LoVo (cell line): Measurements from ENCODE around the gene HYOU1.
"Not testable (repeated sequence)": the region's sequence is repeated elsewhere in the genome, so short reads cannot be mapped to it uniquely, and the experiment has no call there.

Experiments used
- DNase-seq: peaks from one replicate; pipeline ENCODE4 v3.0.0-alpha.2; 2016; ENCODE audit warnings: low spot score

Gene HYOU1

GRCh38 chr11:119057000-119057769 is at the start of gene HYOU1:
Gene HYOU1, minus strand, starts transcription at chr11:119057205. Its CDS starts 1,045 bp downstream, at chr11:119056160.
- DNase-seq = peak; percentile 98

- no peak for DNase-seq
Observed at GRCh38 chr11:119103793-119104192, 46.8 kb upstream of the HYOU1 start.

- DNase-seq = not testable (repeated sequence)
Observed at GRCh38 chr11:119103161-119103664, 46.2 kb upstream of the HYOU1 start.

GRCh38 chr11:119101759-119102423 is 44.9 kb upstream of the HYOU1 start, which contains the start of gene DPAGT1:
Gene DPAGT1, minus strand, starts transcription at chr11:119101853. Its CDS starts 198 bp downstream, at chr11:119101655.
- peak; percentile 96 for DNase-seq

- DNase-seq = no peak
Observed at GRCh38 chr11:119100994-119101758, 44.2 kb upstream of the HYOU1 start.

- DNase-seq = peak; percentile 48
Observed at GRCh38 chr11:119100246-119100970, 43.4 kb upstream of the HYOU1 start.

- no peak for DNase-seq
Observed at GRCh38 chr11:119099711-119100110, 42.7 kb upstream of the HYOU1 start.

GRCh38 chr11:119095066-119095880 is 38.3 kb upstream of the HYOU1 start:
- peak; percentile 99 for DNase-seq

GRCh38 chr11:119094816-119095065 is 37.7 kb upstream of the HYOU1 start:
- peak; percentile 71 for DNase-seq

GRCh38 chr11:119093942-119094815 is 37.2 kb upstream of the HYOU1 start:
- DNase-seq = no peak

GRCh38 chr11:119092880-119093842 is 36.2 kb upstream of the HYOU1 start:
- DNase-seq = no peak

- DNase-seq = no peak
Observed at GRCh38 chr11:119091966-119092879, 35.2 kb upstream of the HYOU1 start.

GRCh38 chr11:119091178-119091577 is 34.2 kb upstream of the HYOU1 start:
- DNase-seq = no peak

- DNase-seq = no peak
Observed at GRCh38 chr11:119089319-119089718, 32.3 kb upstream of the HYOU1 start.

- no peak for DNase-seq
Observed at GRCh38 chr11:119088406-119088805, 31.4 kb upstream of the HYOU1 start.

GRCh38 chr11:119087747-119088241 is 30.8 kb upstream of the HYOU1 start:
- no peak for DNase-seq

GRCh38 chr11:119087123-119087522 is 30.1 kb upstream of the HYOU1 start:
- no peak for DNase-seq

- no peak for DNase-seq
Observed at GRCh38 chr11:119085437-119085847, 28.4 kb upstream of the HYOU1 start.
